ENCODE measurements around the gene RBBP5. TPM values are rescaled to one million over a fixed set of nuclear protein-coding genes. Genes with fewer than 3 reads are reported as not detected.

RBBP5 gene
- total RNA-seq, 1 donor from 2014 or later, result 14.7 TPM

DNA sequence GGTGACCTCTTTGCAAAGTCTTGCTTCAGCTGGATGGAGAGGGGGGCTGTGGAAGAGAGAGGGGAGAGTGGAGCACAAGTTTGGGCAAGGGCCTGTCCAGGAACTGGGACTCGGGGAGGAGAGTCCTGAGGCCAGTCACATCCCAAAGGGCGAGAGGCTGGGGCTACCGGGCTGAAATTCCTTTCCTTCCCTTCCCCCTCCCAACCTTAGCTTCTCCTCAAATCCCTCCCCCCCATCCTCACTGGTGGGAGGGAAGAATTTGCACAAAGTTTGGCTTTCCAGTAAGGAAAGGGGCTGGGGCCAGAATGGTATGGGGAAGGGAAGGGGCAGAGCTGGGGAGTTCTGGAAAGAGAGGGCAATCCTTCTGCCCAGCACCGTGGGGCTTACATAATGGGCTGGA, 77.9 kb downstream of the RBBP5 start:
- Mint-ChIP-seq H3K4me3 (ENCODE audit: unreplicated experiment) (no peak overlapping the region), H3K9me3 (ENCODE audit: unreplicated experiment) (no peaks in the 10 kb centered on the region), H3K27me3 (ENCODE audit: unreplicated experiment) (peaks cover 49% of the 10 kb centered on the region), H3K4me1 (ENCODE audit: unreplicated experiment) (no peaks in the 10 kb centered on the region), H3K27ac (ENCODE audit: unreplicated experiment) (no peak overlapping the region), H3K36me3 (ENCODE audit: unreplicated experiment) (no peaks in the 10 kb centered on the region)
- no peak for TF ChIP-seq CTCF (IDR thresholded peaks at IDR 0.05)
- no peak for DNase-seq (ENCODE audit: extremely low spot score, unreplicated experiment)

GRCh38 chr1:205042911-205043806, 78.6 kb downstream of the RBBP5 start, which contains the start of gene CNTN2:
Gene CNTN2 (plus strand): TSS chr1:205043212. CDS start chr1:205053186, 9,974 bp downstream.
- Mint-ChIP-seq H3K36me3 (ENCODE audit: unreplicated experiment) (no peaks in the 10 kb centered on the region), H3K27me3 (ENCODE audit: unreplicated experiment) (peaks cover 45% of the 10 kb centered on the region), H3K4me3 (ENCODE audit: unreplicated experiment) (no peak within 1 kb of the TSS), H3K27ac (ENCODE audit: unreplicated experiment) (no peak within 1 kb of the TSS), H3K9me3 (ENCODE audit: unreplicated experiment) (no peaks in the 10 kb centered on the region), H3K4me1 (ENCODE audit: unreplicated experiment) (no peaks in the 10 kb centered on the region)
- no peak for DNase-seq (ENCODE audit: extremely low spot score, unreplicated experiment)
- TF ChIP-seq CTCF (IDR thresholded peaks at IDR 0.05), result no peak

DNA sequence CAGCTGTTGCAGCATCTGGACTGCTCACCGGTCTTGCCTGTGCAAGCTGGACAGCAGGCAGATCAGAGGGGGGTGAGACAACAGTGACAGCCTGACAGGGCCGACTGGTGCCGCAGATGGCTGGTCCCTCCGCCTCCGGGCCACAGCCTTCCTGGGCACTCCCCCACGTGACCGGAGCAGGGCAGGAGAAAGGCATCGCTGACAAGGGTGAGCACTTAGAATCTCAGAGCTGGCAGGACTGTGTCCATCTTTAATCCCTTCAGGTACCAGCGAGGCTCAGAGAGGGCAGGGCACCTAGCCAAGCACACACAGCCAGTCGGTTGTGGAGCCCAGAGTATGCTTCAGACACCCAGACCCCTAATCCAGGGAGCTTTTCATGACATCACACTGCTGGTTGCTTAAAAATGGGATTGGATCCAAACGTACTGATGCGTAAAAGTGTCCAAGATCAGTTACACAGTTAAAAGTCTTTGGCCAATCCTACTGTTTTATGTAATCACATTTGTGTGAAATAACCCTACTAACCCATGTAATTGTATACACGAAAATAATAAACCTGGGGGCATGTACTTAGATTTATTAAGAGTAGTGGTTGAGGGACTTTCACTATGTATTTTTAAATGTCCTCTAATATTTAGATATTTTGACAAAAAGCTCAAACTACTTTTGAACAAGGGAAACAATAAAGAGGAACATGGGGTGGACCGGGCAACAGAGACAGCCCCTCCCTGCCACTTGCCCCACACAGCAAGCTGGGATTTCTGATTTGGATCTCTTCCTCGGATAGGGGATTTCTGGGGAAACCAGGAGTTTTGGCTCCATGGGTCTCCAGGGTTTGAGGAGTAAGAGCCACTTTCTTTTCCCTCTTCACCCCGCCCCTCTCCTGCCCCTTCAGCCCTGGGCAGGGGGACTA, 79.5 kb downstream of the RBBP5 start:
- no peaks in the 10 kb centered on the region for H3K36me3 Mint-ChIP-seq (ENCODE audit: unreplicated experiment)
- H3K27ac Mint-ChIP-seq (ENCODE audit: unreplicated experiment), result no peak overlapping the region
- H3K4me1 Mint-ChIP-seq (ENCODE audit: unreplicated experiment), result no peaks in the 10 kb centered on the region
- no peak overlapping the region for H3K4me3 Mint-ChIP-seq (ENCODE audit: unreplicated experiment)
- TF ChIP-seq CTCF (IDR thresholded peaks at IDR 0.05), result no peak
- no peak for DNase-seq (ENCODE audit: extremely low spot score, unreplicated experiment)
- no peaks in the 10 kb centered on the region for H3K9me3 Mint-ChIP-seq (ENCODE audit: unreplicated experiment)
- peaks cover 52% of the 10 kb centered on the region for H3K27me3 Mint-ChIP-seq (ENCODE audit: unreplicated experiment)

DNA sequence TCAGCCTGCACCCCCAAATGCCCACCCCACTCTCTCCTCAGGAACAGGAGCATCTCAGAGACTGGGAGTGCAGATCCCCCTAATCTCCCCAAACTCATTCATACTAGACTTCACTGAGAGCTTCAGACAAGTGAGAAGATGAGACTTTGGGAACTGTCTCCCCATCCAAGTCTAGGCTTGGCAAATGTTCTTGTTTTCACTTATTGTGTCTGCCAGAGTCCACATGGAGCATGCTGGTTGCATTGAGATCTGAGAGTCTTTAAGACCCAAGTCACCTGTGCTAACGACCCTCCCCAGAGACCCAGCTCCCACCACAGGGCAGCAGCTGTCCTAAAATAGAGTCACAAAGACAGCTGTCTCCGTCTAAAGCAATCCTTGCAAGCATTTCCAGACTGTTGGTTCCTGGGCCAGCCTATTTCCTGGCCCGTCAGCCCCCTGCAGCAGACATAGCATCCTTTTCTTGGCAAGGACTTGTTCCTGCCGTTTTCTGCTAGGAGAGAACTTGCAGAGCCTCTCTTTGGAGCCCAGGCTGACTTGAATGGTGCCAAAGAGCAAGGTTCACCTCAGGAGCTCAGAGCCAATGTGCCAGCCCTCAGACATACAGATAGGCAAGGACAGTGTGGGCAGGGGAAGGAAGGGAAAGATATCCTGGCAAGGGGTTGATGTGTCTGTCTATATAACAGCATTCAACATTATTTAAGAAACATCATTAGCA, 80.6 kb downstream of the RBBP5 start:
- Mint-ChIP-seq H3K27me3 (ENCODE audit: unreplicated experiment) (peaks cover 56% of the 10 kb centered on the region), H3K36me3 (ENCODE audit: unreplicated experiment) (no peaks in the 10 kb centered on the region), H3K4me1 (ENCODE audit: unreplicated experiment) (no peaks in the 10 kb centered on the region), H3K9me3 (ENCODE audit: unreplicated experiment) (no peaks in the 10 kb centered on the region), H3K27ac (ENCODE audit: unreplicated experiment) (no peak overlapping the region), H3K4me3 (ENCODE audit: unreplicated experiment) (no peak overlapping the region)
- no peak for DNase-seq (ENCODE audit: extremely low spot score, unreplicated experiment)
- TF ChIP-seq CTCF (IDR thresholded peaks at IDR 0.05), result no peak
